Measurements from ENCODE around the gene CPNE5. TPM values are rescaled to one million over a fixed set of nuclear protein-coding genes. Genes with fewer than 3 reads are reported as not detected.

Gene CPNE5
- total RNA-seq, 3 donors from 2014 or later, result 0.26 to 0.52 (median 0.28) TPM

- peaks cover 19% of the 10 kb centered on the region for H3K4me1 Mint-ChIP-seq (ENCODE audit: low read depth)
- no peak overlapping the region for H3K4me3 Mint-ChIP-seq
- peaks cover 3% of the 10 kb centered on the region for H3K9me3 Mint-ChIP-seq
- H3K36me3 Mint-ChIP-seq (ENCODE audit: insufficient read depth), result no peaks in the 10 kb centered on the region
- no peaks in the 10 kb centered on the region for H3K27me3 Mint-ChIP-seq (ENCODE audit: low read depth)
- DNase-seq (no peak), ATAC-seq (no peak)
Measured at GRCh38 chr6:36743538-36744303, 95.5 kb downstream of the CPNE5 start.

GRCh38 chr6:36743032-36743431 is 96.2 kb downstream of the CPNE5 start:
- no peak for DNase-seq
- Mint-ChIP-seq H3K4me1 (ENCODE audit: low read depth) (peaks cover 19% of the 10 kb centered on the region), H3K36me3 (ENCODE audit: insufficient read depth) (no peaks in the 10 kb centered on the region), H3K9me3 (no peaks in the 10 kb centered on the region), H3K27me3 (ENCODE audit: low read depth) (no peaks in the 10 kb centered on the region), H3K4me3 (no peak overlapping the region)
- ATAC-seq, result no peak

GRCh38 chr6:36742146-36742545 is 97.1 kb downstream of the CPNE5 start:
- H3K36me3 Mint-ChIP-seq (ENCODE audit: insufficient read depth), result no peaks in the 10 kb centered on the region
- H3K9me3 Mint-ChIP-seq, result no peaks in the 10 kb centered on the region
- no peak for DNase-seq
- H3K4me1 Mint-ChIP-seq (ENCODE audit: low read depth), result peaks cover 19% of the 10 kb centered on the region
- no peaks in the 10 kb centered on the region for H3K27me3 Mint-ChIP-seq (ENCODE audit: low read depth)
- H3K4me3 Mint-ChIP-seq, result no peak overlapping the region
- no peak for ATAC-seq

- DNase-seq (no peak), ATAC-seq (no peak)
- H3K4me1 Mint-ChIP-seq (ENCODE audit: low read depth), result peaks cover 19% of the 10 kb centered on the region
- no peak overlapping the region for H3K4me3 Mint-ChIP-seq
- H3K36me3 Mint-ChIP-seq (ENCODE audit: insufficient read depth), result no peaks in the 10 kb centered on the region
- no peaks in the 10 kb centered on the region for H3K9me3 Mint-ChIP-seq
- H3K27me3 Mint-ChIP-seq (ENCODE audit: low read depth), result no peaks in the 10 kb centered on the region
Measured at GRCh38 chr6:36740818-36741179, 98.4 kb downstream of the CPNE5 start.

GRCh38 chr6:36739947-36740817 is 99.1 kb downstream of the CPNE5 start:
- Mint-ChIP-seq H3K4me1 (ENCODE audit: low read depth) (peaks cover 19% of the 10 kb centered on the region), H3K9me3 (no peaks in the 10 kb centered on the region), H3K4me3 (no peak overlapping the region), H3K27me3 (ENCODE audit: low read depth) (no peaks in the 10 kb centered on the region), H3K36me3 (ENCODE audit: insufficient read depth) (no peaks in the 10 kb centered on the region)
- DNase-seq (no peak), ATAC-seq (no peak)

- Mint-ChIP-seq H3K4me3 (no peak overlapping the region), H3K4me1 (ENCODE audit: low read depth) (peaks cover 14% of the 10 kb centered on the region), H3K9me3 (no peaks in the 10 kb centered on the region), H3K36me3 (ENCODE audit: insufficient read depth) (no peaks in the 10 kb centered on the region), H3K27me3 (ENCODE audit: low read depth) (no peaks in the 10 kb centered on the region)
- no peak for DNase-seq
- no peak for ATAC-seq
Measured at GRCh38 chr6:36738108-36738507, 101.1 kb downstream of the CPNE5 start.

GRCh38 chr6:36737043-36737785 is 102.0 kb downstream of the CPNE5 start:
- Mint-ChIP-seq H3K4me1 (ENCODE audit: low read depth) (peaks cover 10% of the 10 kb centered on the region), H3K27me3 (ENCODE audit: low read depth) (no peaks in the 10 kb centered on the region), H3K4me3 (no peak overlapping the region), H3K9me3 (no peaks in the 10 kb centered on the region), H3K36me3 (ENCODE audit: insufficient read depth) (no peaks in the 10 kb centered on the region)
- DNase-seq (no peak), ATAC-seq (no peak)

- peak; percentile 90 to 91 for ATAC-seq
- Mint-ChIP-seq H3K36me3 (ENCODE audit: insufficient read depth) (no peaks in the 10 kb centered on the region), H3K27me3 (ENCODE audit: low read depth) (no peaks in the 10 kb centered on the region), H3K9me3 (no peaks in the 10 kb centered on the region), H3K4me3 (peak overlapping the region; percentile 31), H3K4me1 (ENCODE audit: low read depth) (peaks cover 7% of the 10 kb centered on the region)
- no peak for DNase-seq
Measured at GRCh38 chr6:36735110-36736071, 103.9 kb downstream of the CPNE5 start.

GRCh38 chr6:36734486-36735060 is 104.7 kb downstream of the CPNE5 start:
- DNase-seq (no peak), ATAC-seq (peak in 1 of 2 donors; percentile 15)
- H3K4me3 Mint-ChIP-seq, result peak overlapping the region; percentile 31
- no peaks in the 10 kb centered on the region for H3K9me3 Mint-ChIP-seq
- H3K36me3 Mint-ChIP-seq (ENCODE audit: insufficient read depth), result no peaks in the 10 kb centered on the region
- H3K4me1 Mint-ChIP-seq (ENCODE audit: low read depth), result peaks cover 6% of the 10 kb centered on the region
- H3K27me3 Mint-ChIP-seq (ENCODE audit: low read depth), result no peaks in the 10 kb centered on the region

- Mint-ChIP-seq H3K4me1 (ENCODE audit: low read depth) (peaks cover 11% of the 10 kb centered on the region), H3K9me3 (no peaks in the 10 kb centered on the region), H3K36me3 (ENCODE audit: insufficient read depth) (no peaks in the 10 kb centered on the region), H3K4me3 (no peak overlapping the region), H3K27me3 (ENCODE audit: low read depth) (no peaks in the 10 kb centered on the region)
- DNase-seq (no peak), ATAC-seq (no peak)
Measured at GRCh38 chr6:36733300-36733699, 105.9 kb downstream of the CPNE5 start.

GRCh38 chr6:36731622-36732310 is 107.5 kb downstream of the CPNE5 start:
- DNase-seq (no peak), ATAC-seq (no peak)
- peaks cover 23% of the 10 kb centered on the region for H3K4me1 Mint-ChIP-seq (ENCODE audit: low read depth)
- no peaks in the 10 kb centered on the region for H3K9me3 Mint-ChIP-seq
- H3K27me3 Mint-ChIP-seq (ENCODE audit: low read depth), result no peaks in the 10 kb centered on the region
- no peak overlapping the region for H3K4me3 Mint-ChIP-seq
- H3K36me3 Mint-ChIP-seq (ENCODE audit: insufficient read depth), result no peaks in the 10 kb centered on the region

GRCh38 chr6:36730424-36731380 is 108.5 kb downstream of the CPNE5 start:
- no peak overlapping the region for H3K4me3 Mint-ChIP-seq
- no peak for DNase-seq
- no peak for ATAC-seq
- no peaks in the 10 kb centered on the region for H3K27me3 Mint-ChIP-seq (ENCODE audit: low read depth)
- H3K9me3 Mint-ChIP-seq, result no peaks in the 10 kb centered on the region
- peaks cover 23% of the 10 kb centered on the region for H3K4me1 Mint-ChIP-seq (ENCODE audit: low read depth)
- no peaks in the 10 kb centered on the region for H3K36me3 Mint-ChIP-seq (ENCODE audit: insufficient read depth)

Data from activated T-cell treated with anti-CD3 and anti-CD28 coated beads, Interleukin-2, amount 50 U/mL, for 4 hours (primary cell).